DMS53 (cell line): ENCODE data around the gene GRB7.

Source experiments
- DNase-seq: peaks from one replicate; lab custom pipeline; 2025; lab: John Stamatoyannopoulos, UW

GRB7 gene

DNA sequence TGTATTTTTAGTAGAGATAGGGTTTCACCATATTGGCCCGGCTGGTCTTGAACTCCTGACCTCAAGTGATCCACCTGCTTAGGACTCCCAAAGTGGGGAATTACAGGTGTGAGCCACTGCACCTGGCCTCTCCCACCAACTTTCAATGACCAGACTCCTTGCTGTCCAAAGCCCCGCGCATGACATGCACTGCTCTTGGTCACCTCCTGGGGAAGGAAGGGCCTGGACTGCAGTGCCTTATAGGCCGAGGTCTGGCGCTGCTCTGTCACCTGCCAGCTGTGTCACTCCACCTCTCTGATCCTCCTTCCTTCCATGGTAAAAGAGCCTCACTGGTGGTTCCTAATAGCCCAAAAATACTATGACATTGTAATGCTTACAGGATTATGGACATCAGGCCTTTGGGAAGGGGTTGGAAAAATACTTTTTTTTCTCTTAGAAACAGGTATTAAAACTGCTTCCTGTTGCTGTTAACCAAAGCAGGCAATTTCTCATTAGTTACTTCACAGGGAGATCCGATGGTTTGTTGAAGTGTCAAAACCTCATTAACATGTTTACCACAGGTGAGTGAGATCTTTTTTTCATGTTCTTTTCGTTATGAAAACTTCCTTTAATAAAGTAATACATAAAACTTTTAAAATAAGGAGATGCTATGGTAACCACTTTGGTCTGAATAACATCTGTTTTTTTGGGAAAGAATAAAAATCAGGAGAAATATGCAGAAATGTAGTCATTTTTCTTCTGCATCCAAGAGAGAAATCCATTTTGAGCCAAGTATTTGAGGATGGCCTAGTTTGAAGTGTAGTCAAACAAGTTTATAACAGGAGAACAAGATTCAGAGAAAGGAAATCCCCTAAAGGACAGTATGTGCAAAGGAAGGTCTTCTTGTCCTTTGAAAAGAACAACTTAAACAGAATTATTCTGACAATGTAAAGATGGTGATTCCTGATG, 35.5 kb downstream of the GRB7 start:
- no peak for DNase-seq

DNA sequence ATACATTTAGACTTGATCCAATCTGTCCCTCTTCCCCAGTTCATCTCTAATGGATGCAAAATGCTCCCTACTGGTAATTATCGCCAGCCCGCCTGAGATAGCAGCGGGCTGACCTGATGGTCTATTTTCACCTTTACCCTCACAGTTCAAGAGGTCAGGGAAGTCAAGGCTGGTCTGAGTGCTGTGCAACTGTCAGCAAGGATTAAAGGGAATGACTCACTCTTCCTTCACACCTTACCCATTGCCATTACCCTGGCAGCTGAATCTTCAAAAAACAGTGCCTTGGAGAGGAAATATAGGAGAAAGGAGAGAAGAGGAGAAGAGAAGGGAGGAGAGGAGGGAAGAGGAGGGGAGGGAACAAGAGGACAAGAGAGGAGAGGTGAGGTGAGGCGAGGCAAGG, 36.3 kb downstream of the GRB7 start:
- DNase-seq: peak; percentile 8

DNA sequence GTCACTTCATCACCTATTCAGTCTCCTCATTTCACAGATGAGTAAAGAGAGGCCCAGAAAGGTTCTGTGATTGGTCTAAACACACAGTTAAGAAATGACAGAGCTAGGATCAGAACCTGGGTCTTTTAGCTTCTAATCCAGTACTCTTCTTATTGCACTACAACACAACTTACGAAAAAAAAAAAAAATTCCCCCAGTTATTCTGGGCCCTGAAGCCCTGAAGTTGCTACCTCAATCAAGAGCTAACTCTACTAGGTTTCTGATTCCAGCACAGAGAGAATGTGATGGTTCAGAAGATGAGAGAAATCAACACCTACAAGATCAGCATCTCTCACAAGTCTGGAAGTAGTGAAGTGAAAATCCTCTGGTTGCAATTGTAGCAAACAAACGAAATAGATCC, 37.3 kb downstream of the GRB7 start:
- no peak for DNase-seq

DNA sequence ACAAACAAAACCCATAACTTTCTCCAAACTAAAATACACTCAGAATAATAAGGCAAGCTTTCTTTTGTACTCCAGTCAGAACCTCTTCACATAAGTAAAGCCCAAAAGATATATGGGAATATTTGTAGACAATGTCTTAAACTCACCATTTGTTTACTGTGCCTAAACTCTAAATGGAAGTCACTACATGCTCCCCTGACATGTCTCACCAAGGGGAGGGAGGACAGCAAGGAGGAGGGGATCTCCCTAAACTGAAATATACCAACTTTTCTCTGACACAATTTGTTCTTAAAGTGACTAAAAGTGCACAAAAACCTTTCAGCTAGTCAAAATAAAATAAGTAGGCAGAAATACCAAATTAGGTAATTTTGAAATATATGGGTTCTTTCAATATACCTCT, 38.5 kb downstream of the GRB7 start:
- no peak for DNase-seq

DNA sequence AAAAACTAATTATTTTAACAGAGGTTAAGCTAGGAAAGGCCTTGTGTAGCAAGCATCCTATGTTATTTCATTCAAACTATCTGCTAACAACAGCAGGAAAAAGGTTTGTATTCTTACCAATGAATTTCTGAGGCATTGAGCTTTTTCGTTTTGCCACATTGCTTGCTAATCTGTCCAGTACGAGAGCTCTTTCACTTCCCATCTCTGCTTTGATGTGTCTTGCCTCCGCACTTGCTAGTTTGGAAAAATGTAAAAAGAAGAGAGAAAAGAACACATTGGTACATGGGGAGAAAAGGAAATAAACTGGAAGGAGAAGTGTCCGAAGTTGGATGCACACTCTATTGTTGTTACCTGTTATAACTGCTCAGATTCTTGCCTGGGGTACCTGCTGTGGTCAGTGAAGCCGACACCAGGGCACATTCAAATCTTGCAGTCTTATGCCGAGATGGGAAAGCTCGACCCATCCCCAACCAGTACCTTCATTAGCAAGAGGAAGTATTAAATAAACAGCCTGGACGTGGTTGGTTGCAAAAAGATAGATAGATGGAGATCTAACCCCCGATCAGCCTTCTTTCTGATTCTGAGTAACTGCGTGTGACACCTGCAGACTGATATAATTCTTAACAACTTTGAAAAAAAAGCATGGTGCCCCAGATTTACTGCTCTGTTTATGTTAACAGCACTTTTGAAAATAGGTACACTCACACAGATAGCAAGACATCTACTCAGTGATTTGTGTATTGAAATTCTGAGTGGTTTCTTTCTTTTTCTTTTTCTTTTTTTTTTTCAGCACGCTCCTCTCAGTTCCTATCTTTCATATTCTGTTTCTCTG, 40.0 kb downstream of the GRB7 start:
- no peak for DNase-seq

DNA sequence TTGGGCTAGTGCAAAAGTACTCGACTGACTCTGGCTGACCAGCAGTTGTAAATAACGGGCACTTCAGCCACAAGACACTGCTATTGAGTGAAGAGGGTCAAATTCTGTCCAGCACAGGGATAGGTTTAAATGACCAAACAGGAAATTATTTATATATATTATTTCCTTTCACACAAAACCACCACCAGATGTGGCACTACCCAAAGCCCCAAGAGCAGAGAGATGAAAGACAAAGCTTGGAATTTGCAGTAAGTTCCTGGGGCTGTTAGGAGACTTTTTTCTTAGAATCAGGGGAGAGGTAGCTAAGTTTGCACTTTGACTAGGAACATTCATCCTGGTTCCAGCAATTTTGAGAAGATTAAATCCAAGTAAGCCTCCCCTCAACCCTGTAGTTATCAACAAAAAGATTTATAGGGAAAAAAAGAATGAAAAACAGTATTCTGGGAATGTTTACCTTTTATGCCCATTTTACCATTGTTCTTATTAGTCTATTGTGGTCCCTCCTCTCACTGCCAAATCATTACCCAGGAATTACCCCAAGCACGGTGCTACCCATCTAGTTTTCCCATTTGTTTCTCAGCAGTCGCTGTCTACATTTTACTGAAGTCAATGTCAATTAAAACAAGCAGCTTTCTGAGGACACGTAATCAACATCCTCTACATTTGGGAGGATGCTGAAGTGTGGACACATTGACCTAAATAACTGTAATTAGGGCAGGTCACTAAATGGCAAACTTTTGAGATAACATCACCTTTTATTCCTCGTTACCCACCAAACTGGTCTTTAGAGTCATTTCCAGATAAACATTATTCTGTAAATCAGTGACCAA, 43.5 kb downstream of the GRB7 start:
- no peak for DNase-seq

DNA sequence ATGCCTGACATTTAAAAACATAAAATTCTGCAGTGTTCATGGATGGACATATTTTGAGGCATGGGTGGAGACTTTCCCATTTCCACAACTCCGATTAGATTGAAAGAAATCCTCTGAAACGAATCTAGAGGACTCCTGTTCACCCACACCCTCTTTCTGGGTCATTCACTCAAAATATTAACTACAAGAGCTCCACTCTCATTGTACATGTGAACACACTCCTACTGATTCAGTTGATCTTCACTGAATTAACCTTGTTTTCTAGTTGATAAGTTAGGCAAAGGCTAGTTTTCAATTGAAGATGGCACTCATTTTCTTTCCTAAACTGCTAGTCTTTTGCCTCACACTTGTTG, 44.1 kb downstream of the GRB7 start:
- DNase-seq: no peak

DNA sequence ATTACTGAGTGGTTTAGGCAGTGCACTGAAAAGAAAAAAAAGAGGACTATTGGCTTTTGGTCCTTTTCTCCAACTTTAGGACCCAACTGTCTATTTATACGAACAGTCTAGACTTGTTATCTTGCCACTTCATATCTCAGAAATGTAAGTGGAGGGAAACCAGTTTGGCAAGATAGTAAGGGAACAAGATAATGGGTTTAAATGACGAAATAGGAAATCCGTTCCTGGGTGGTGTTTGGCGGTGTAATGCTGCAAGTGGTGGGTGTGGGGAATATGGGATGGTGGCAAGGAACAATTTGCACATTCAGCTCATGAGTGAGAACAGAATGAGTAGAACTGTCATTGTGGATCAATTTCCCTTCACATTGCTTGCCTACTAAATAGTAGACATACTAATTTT, 44.7 kb downstream of the GRB7 start:
- peak; percentile 54 for DNase-seq

DNA sequence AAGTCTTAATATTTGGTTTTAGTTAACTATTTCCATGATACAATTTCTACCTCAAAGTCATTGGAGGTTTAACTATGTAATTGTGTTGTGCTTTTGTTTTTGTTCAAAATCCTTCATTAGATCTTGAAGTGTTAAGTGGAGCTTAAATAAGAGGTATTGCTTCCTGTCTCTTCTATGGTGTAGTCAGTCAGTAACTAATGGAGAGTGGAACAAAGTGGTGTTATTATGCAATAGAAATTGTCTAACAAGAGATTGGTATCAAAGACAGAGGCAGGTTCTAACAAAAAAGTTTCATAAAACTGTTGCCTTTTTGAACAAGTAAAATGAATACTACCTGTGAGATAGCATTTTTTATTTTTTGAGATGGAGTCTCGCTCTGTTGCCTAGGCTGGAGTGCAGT, 45.2 kb downstream of the GRB7 start:
- DNase-seq: no peak

DNA sequence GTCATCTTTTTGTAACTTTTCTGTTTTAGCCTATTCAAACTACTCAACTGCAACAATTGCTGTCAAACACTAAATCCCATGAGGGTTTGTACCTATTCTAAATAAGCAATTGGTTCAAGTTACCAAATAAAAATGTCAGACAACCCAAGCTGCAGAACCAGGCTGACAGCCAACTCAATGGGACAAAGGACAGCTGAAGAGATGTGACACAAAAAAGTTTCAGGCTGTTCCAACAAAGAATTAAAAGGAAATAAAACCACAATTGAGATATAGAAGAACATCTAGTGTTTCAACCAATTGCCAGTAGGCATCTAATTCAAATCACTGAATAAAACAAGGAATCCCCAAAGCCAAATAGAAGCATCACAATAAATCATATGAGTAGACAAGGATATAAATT, 49.3 kb downstream of the GRB7 start:
- no peak for DNase-seq

DNA sequence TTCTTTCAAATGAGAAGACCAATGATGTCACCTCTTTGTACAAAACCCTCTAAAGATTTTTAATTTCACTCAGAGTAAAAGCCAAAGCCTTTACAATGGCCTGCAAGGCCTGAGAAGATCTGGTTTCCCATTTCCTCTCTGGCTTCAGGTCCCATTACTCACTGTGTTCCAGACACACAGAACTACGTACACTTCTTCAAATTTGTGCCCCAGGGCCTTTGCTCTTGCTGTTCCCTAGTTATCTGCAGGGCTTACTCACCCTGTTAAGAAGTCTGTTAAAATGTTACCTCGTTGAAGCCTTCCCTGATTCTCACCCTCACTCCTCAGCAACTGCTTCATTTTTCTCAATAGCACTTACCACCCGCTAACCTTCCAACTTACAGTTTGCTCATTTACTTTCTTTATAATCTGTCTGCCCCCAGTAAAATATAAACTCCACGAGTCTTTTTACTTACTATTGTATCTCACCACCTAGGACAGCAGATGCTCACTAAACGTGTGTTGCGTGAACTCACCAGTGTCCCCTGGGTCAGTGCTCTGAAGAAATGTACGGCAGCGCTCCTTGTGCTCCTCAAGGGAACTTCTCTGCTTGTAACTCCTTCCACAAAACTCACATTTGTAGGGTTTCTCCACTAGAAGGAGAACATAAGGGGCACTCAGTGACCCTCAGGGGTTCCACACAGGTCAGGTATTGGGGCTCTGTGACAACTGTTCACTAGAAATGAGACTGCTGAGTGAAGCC, 50.2 kb downstream of the GRB7 start:
- DNase-seq: no peak

DNA sequence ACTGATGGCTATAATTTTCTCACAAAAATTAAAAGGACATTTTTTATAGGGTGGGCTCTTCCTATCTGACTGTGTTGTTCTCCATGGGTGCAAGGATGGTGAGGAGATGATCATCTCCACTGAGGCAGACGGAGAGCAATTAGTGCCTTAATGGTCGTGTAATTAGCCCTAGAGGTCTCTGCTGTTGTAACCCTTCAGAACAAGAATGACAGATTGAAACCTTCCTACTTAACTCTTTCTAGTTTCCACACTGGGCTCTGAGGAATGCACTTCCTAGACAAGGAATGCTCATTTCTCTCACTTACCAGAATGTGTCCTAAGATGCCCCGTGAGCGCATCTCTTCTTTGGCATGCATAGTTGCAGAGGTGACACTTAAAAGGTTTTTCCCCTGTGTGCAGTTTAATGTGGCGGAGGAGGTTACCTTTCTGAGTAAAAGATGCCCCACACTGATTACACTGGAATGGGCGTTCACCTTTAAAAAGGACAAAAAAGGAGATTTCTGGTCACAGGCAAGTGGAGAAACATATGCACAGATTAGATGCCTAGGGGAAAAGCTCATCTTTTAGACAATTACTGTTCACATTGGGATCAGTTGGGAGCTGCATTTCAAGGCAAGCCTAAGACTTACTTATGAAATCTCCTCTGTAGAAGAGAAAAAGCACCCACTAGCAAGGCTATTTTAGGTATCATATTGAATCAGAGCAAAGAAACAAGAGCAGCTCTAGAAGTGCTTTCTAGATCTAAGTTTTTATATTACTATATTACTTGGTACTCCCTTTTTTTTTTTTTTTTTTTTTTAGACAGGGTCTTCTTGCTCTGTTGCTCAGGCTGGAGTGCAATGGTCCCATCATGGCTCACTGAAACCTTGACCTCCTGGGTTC, 53.6 kb downstream of the GRB7 start:
- DNase-seq: no peak

DNA sequence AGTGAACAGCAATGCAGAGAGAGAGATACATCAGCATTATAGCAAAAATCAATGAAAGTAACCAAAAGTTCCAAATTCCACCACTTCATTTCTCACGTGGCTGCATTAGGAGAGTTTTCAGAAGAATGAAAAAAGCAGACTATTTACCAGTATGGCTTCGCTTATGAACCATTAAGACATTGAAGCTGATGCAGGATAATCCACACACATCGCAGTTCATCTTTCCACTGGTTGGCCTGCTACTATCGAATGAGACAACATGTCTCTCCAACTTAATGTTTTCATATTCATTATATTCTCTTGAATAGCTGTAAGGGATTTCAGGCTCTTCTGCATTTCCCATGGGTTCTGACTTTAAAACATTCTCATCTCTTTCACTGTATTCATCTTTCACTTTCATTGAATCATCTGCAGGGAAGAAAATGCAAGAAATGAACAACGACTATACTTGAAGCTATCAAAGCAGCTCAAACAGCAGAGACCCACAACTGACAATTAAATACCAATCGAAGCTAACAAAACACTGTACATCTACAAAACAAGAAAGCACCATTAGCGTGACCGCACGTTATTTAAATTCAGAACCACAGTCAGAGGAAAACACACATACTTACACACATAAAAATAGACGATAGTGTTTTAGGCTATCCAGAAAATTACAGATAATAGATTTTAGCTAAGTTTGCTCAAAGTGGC, 54.9 kb downstream of the GRB7 start:
- DNase-seq: no peak

DNA sequence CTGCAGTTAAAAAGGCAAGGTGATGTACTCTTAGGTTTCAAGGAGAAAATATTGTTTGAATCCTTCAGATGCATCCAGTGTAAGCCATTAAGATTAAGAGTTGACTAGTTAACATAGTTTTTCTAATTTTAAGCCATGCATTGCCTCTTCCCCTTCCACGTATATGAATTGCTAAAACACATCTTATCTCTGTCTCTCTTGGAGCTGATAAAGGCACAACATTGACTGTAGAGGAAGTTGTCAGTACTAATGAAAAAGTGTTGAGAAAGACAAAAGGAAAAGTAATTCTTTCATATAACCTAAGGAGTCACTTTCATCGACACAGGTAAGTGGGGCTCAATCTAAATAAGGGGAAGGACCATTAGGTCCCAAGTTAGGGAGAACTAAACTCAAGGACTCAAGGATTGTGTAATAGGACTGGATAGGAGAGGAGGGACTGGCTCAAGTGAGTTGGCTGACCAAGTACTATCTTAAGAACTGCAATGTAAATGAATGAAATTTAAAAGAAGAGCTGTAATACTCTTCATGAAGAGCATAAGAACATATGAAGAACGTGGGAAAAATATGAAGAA, 55.6 kb downstream of the GRB7 start:
- DNase-seq: no peak

DNA sequence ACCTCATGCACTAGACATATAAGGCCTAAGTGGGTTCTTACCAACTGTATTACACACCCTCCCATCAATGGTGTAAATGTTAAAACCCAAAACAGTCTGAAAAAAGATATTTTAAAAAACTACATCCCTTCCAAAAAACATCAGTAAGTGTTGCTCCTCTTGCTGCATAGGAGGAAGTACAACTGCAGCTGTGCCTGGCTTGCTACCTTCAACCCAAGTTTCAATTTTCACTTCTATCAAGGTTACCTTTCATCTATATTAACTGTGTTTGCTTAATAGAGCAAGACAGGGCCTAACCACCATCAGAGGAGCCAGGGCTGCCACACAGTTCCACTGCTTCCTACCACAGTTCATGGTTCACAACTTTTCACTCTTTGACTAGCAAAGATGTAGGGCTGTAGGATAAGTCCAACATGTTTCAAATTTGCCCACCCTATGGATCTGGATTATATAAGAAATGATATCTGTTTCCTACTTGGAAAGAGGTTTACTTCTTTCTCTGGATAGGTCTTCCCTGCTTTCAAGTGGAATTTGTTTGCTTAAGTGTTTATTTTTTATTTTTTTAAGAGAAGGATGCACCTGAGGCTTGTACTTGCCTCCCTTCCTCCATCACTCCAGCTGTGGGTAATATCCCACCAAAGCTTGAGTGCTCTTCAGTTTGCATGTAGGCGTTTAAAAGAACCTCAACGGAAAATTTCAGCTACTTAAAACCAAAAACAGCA, 56.7 kb downstream of the GRB7 start:
- peak; percentile 25 for DNase-seq
